ENCODE data around the gene BNC2.

DNA sequence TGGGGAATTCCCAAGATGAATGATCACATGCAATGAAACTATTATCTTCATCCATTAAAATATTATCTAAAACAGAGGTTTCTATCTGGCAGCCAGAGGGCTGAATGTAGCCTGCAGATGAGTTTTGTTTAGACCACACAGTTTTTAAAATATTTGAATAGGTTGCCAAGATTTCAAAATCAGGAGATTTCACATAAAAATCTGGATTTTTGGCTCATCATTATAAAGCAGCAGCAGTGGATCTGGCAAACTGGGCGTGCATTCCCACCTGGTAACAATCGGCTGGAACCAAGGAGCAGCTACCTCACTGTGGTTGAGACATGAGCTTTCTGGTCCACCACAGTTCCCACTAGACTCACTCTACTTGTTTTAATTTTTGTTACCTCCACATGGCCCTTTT is 155.1 kb downstream of the BNC2 start:
- TF ChIP-seq POLR2A (IDR thresholded peaks at IDR 0.05; ENCODE audit: low read length) (no peak), GATA1 (IDR thresholded peaks at IDR 0.05; ENCODE audit: low read depth, low read length) (no peak)
